ENCODE results near the gene OLFML3.
A peak's percentile ranks its signal among the peaks of the same experiment; 100 is the strongest.
"Not testable (repeated sequence)": the region's sequence is repeated elsewhere in the genome, so short reads cannot be mapped to it uniquely, and the experiment has no call there.

The OLFML3 gene

GRCh38 chr1:113978863-113979702, at the start of gene OLFML3:
TSS of gene OLFML3 (plus strand) at chr1:113979474. CDS start at chr1:113979517, 43 bp downstream.
- no peak for DNase-seq (ENCODE audit: low read depth in 2 of 2)

- peak; percentile 37 to 40 for DNase-seq (ENCODE audit: low read depth in 2 of 2)
Measured at GRCh38 chr1:113929750-113930498, 49.4 kb upstream of the OLFML3 start.

GRCh38 chr1:113930499-113931161, 48.6 kb upstream of the OLFML3 start:
- DNase-seq (ENCODE audit: low read depth in 2 of 2) = peak; percentile 46 to 56

GRCh38 chr1:113931451-113931851, 47.8 kb upstream of the OLFML3 start:
- DNase-seq (ENCODE audit: low read depth in 2 of 2) = no peak

GRCh38 chr1:113934006-113934405, 45.3 kb upstream of the OLFML3 start:
- DNase-seq (ENCODE audit: low read depth in 2 of 2) = no peak

- DNase-seq (ENCODE audit: low read depth in 2 of 2) = no peak
Measured at GRCh38 chr1:113934511-113935055, 44.7 kb upstream of the OLFML3 start.

GRCh38 chr1:113935176-113935575, 44.1 kb upstream of the OLFML3 start:
- DNase-seq (ENCODE audit: low read depth in 2 of 2) = no peak

- DNase-seq (ENCODE audit: low read depth in 2 of 2) = no peak
Measured at GRCh38 chr1:113935970-113936369, 43.3 kb upstream of the OLFML3 start.

GRCh38 chr1:113937146-113937545, 42.1 kb upstream of the OLFML3 start:
- DNase-seq (ENCODE audit: low read depth in 2 of 2) = no peak

- no peak for DNase-seq (ENCODE audit: low read depth in 2 of 2)
Measured at GRCh38 chr1:113938192-113938591, 41.1 kb upstream of the OLFML3 start.

- peak in 1 of 2 donors; percentile 24 for DNase-seq (ENCODE audit: low read depth in 2 of 2)
Measured at GRCh38 chr1:113940365-113941244, 38.7 kb upstream of the OLFML3 start.

- DNase-seq (ENCODE audit: low read depth in 2 of 2) = no peak
Measured at GRCh38 chr1:113941245-113941559, 38.1 kb upstream of the OLFML3 start.

- no peak for DNase-seq (ENCODE audit: low read depth in 2 of 2)
Measured at GRCh38 chr1:113942527-113942926, 36.7 kb upstream of the OLFML3 start.

- no peak for DNase-seq (ENCODE audit: low read depth in 2 of 2)
Measured at GRCh38 chr1:113943028-113943811, 36.1 kb upstream of the OLFML3 start.

- DNase-seq (ENCODE audit: low read depth in 2 of 2) = no peak
Measured at GRCh38 chr1:113945329-113945728, 33.9 kb upstream of the OLFML3 start.

- no peak for DNase-seq (ENCODE audit: low read depth in 2 of 2)
Measured at GRCh38 chr1:113946112-113946511, 33.2 kb upstream of the OLFML3 start.

GRCh38 chr1:113946678-113947387, 32.4 kb upstream of the OLFML3 start:
- DNase-seq (ENCODE audit: low read depth in 2 of 2) = no peak

GRCh38 chr1:113947388-113948107, 31.7 kb upstream of the OLFML3 start:
- DNase-seq (ENCODE audit: low read depth in 2 of 2) = no peak

GRCh38 chr1:113948151-113948550, 31.1 kb upstream of the OLFML3 start:
- not testable (repeated sequence) for DNase-seq (ENCODE audit: low read depth in 2 of 2)

Data from stimulated activated CD8-positive, alpha-beta memory T cell treated with anti-CD3 and anti-CD28 coated beads, Interleukin-2, amount 100 ng/mL, for 1 hour (primary cell).